Uterus (tissue), 4 donors: ENCODE data around the gene DYNLL1. TPM values are rescaled to one million over a fixed set of nuclear protein-coding genes. Genes with fewer than 3 reads are reported as not detected.
A peak's percentile ranks its signal among the peaks of the same experiment; 100 is the strongest.

ENCODE experiments used
- DNase-seq, 2 donors: peaks; one replicate each; pipeline ENCODE4 v3.0.0-alpha.2; 2019 to 2020
- H3K27ac ChIP-seq, 2 donors: fragments of 200-600 bp; sonication (generic); 1 replicate in 1 of 2; 2 replicates in 1 of 2; pipeline ENCODE4 v1.5.1; 2016 to 2018
- H3K27me3 ChIP-seq, 2 donors: fragments of 200-600 bp; sonication (generic); one replicate each; pipeline ENCODE4 v1.5.1; 2018 to 2019; ENCODE audit warnings: control low read depth in 1 of 2
- H3K36me3 ChIP-seq, 2 donors: fragments of 200-600 bp; sonication (generic); one replicate each; pipeline ENCODE4 v1.5.1; 2019; ENCODE audit warnings: control low read depth in 1 of 2
- H3K4me1 ChIP-seq, 2 donors: fragments of 200-600 bp; sonication (generic); one replicate each; pipeline ENCODE4 v1.5.1; 2018 to 2019; ENCODE audit warnings: control low read depth in 1 of 2
- H3K4me3 ChIP-seq, 2 donors: fragments of 200-600 bp; sonication (generic); 1 replicate in 1 of 2; 2 replicates in 1 of 2; pipeline ENCODE4 v1.5.1; 2018 to 2019; ENCODE audit warnings: mild to moderate bottlenecking in 1 of 2
- H3K9me3 ChIP-seq, 2 donors: fragments of 200-600 bp; sonication (generic); one replicate each; pipeline ENCODE4 v1.5.1; 2019; ENCODE audit warnings: control low read depth in 1 of 2
- CTCF ChIP-seq, 4 experiments: fragments of 200-600 bp in 2 of 4; fragments of 450-650 bp in 2 of 4; sonication (generic) in 2 of 4; IDR thresholded peaks; one replicate each; pipeline ENCODE4 v1.5.1; 2016 to 2019; ENCODE audit warnings: antibody characterized with exemption in 4 of 4, mild to moderate bottlenecking in 2 of 4, moderate library complexity in 1 of 4
- POLR2A ChIP-seq, 2 donors: fragments of 450-650 bp; IDR thresholded peaks; one replicate each; pipeline ENCODE4 v1.6.1; 2016; ENCODE audit warnings: antibody characterized with exemption in 2 of 2, mild to moderate bottlenecking in 1 of 2, moderate library complexity in 1 of 2
- intact Hi-C: fragments of 100-400 bp; cut with DNase I; formaldehyde crosslinking; loops from one replicate; pipeline ENCODE4 v1.15.1; 2023; ENCODE audit warnings: low total_unique reads
- total RNA-seq, 4 donors: library from RNA; depleted of rRNA in 3 of 4; stranded (reverse); fragments of >200 nt in 3 of 4; gene quantifications; one replicate each; pipeline versions ENCODE4 v1.1.0 to v1.2.4, GENCODE V29; 2014 to 2023
- donor health status: DM: yes; HTN: yes; CAD: no.

DYNLL1 gene
- total RNA-seq, 4 donors from 2014 or later: 239 to 457 (median 291) TPM

- Histone ChIP-seq H3K27me3 (no peaks in the 10 kb centered on the region), H3K4me3 (no peak overlapping the region), H3K36me3 (no peaks in the 10 kb centered on the region), H3K4me1 (peaks cover 0 to 18% of the 10 kb centered on the region in 2 donors), H3K9me3 (no peaks in the 10 kb centered on the region), H3K27ac (no peak overlapping the region)
- no peak for DNase-seq
- TF ChIP-seq CTCF (IDR thresholded peaks at IDR 0.05): no peak
- TF ChIP-seq POLR2A (IDR thresholded peaks at IDR 0.05): no peak
- intact Hi-C loops: no loop called here
These were observed 30.2 kb upstream of the DYNLL1 start for GRCh38 chr12:120465756-120466155.

- peak in 1 of 2 donors; percentile 34 for DNase-seq
- no peak overlapping the region for H3K4me3 ChIP-seq
- H3K9me3 ChIP-seq: no peaks in the 10 kb centered on the region
- H3K27me3 ChIP-seq: no peaks in the 10 kb centered on the region
- intact Hi-C loops: no loop called here
- peak; percentile 23 to 44 (median 25) for TF ChIP-seq CTCF (IDR thresholded peaks at IDR 0.05)
- TF ChIP-seq POLR2A (IDR thresholded peaks at IDR 0.05): no peak
- H3K4me1 ChIP-seq: peaks cover 0 to 18% of the 10 kb centered on the region in 2 donors
- no peaks in the 10 kb centered on the region for H3K36me3 ChIP-seq
- no peak overlapping the region for H3K27ac ChIP-seq
These were observed 29.2 kb upstream of the DYNLL1 start for GRCh38 chr12:120466560-120467315.

- Histone ChIP-seq H3K4me1 (peaks cover 0 to 18% of the 10 kb centered on the region in 2 donors), H3K36me3 (no peaks in the 10 kb centered on the region), H3K27ac (no peak overlapping the region), H3K27me3 (no peaks in the 10 kb centered on the region), H3K4me3 (no peak overlapping the region), H3K9me3 (no peaks in the 10 kb centered on the region)
- TF ChIP-seq CTCF (IDR thresholded peaks at IDR 0.05) (no peak), POLR2A (IDR thresholded peaks at IDR 0.05) (no peak)
- DNase-seq: no peak
- intact Hi-C loops: no loop called here
These were observed 28.5 kb upstream of the DYNLL1 start for GRCh38 chr12:120467439-120467838.

GRCh38 chr12:120468325-120468820, 27.5 kb upstream of the DYNLL1 start:
- H3K36me3 ChIP-seq: no peaks in the 10 kb centered on the region
- peak overlapping the region; percentile 89 to 92 for H3K27ac ChIP-seq
- H3K27me3 ChIP-seq: no peaks in the 10 kb centered on the region
- H3K4me3 ChIP-seq: peak overlapping the region; percentile 75 to 89
- intact Hi-C loops: no loop called here
- H3K4me1 ChIP-seq: peaks cover 0 to 22% of the 10 kb centered on the region in 2 donors
- DNase-seq: peak in 1 of 2 donors; percentile 28
- TF ChIP-seq CTCF (IDR thresholded peaks at IDR 0.05): no peak
- no peak for TF ChIP-seq POLR2A (IDR thresholded peaks at IDR 0.05)
- H3K9me3 ChIP-seq: no peaks in the 10 kb centered on the region

- H3K9me3 ChIP-seq: no peaks in the 10 kb centered on the region
- intact Hi-C loops: no loop called here
- H3K27ac ChIP-seq: peak overlapping the region; percentile 89 to 92
- peak; percentile 20 to 26 for DNase-seq
- peak overlapping the region; percentile 75 to 89 for H3K4me3 ChIP-seq
- H3K27me3 ChIP-seq: no peaks in the 10 kb centered on the region
- H3K4me1 ChIP-seq: peaks cover 0 to 22% of the 10 kb centered on the region in 2 donors
- TF ChIP-seq POLR2A (IDR thresholded peaks at IDR 0.05) (no peak), CTCF (IDR thresholded peaks at IDR 0.05) (peak in 1 of 4 experiments; percentile 6)
- H3K36me3 ChIP-seq: no peaks in the 10 kb centered on the region
These were observed 27.0 kb upstream of the DYNLL1 start for GRCh38 chr12:120468821-120469449.
